B cell (primary cell): ENCODE results near the gene NFAM1.

Experiments used
- EZH2 ChIP-seq: IDR thresholded peaks from 2 replicates; pipeline ENCODE4 v1.6.1; 2012; ENCODE audit warnings: borderline replicate concordance, low read depth, mild to moderate bottlenecking, moderate library complexity, low read length; ENCODE audit not compliant: insufficient read depth, poor library complexity, severe bottlenecking
- TF ChIP-seq, protein P1 (sequence below): fragments of 200-600 bp; IDR thresholded peaks from one replicate; pipeline ENCODE4 v1.8.0; 2022; ENCODE audit warnings: antibody characterized with exemption, mild to moderate bottlenecking

DNA sequence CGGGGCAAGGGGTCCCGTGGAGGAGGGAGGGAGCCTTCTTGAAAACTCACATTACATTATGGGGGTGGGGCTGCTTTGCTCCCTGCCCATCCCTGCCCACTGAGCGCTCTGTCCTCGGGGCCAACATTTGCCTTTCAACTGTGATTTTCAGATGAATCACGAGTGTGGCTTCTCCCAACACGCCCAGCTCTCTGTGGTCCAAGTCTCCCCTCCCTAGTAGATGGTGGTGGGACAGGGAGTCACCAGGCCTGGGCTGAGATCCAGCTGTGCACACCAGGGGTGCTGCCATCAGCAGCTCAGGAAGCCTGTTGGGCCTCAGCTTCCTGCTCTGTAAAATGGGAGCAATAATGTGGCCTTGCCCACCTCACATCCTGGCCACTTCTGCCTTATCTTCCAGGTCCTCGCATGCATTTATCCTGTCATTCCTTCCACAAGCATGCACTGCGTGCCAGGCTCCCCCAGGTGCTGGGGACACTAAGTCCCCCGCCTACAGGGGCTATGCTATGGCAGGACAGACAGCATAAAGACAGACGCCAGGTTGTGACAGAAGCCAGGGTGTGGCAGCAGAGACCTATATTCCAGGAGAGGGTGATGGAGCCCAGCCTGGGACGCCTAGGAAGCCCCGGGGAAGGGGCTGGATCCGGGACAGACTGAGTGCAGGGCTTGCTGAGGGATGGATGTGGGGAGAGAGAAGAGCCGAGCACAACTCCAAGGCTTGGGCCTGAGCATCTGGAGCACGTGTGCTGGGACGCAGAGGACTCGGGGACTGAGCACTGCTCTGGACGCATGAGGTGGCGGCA is 30.5 kb downstream of the NFAM1 start:
- TF ChIP-seq, protein P1, sequence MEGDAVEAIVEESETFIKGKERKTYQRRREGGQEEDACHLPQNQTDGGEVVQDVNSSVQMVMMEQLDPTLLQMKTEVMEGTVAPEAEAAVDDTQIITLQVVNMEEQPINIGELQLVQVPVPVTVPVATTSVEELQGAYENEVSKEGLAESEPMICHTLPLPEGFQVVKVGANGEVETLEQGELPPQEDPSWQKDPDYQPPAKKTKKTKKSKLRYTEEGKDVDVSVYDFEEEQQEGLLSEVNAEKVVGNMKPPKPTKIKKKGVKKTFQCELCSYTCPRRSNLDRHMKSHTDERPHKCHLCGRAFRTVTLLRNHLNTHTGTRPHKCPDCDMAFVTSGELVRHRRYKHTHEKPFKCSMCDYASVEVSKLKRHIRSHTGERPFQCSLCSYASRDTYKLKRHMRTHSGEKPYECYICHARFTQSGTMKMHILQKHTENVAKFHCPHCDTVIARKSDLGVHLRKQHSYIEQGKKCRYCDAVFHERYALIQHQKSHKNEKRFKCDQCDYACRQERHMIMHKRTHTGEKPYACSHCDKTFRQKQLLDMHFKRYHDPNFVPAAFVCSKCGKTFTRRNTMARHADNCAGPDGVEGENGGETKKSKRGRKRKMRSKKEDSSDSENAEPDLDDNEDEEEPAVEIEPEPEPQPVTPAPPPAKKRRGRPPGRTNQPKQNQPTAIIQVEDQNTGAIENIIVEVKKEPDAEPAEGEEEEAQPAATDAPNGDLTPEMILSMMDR: no peak
- TF ChIP-seq EZH2: no peak
